ENCODE data around the gene JAKMIP1. TPM values are rescaled to one million over a fixed set of nuclear protein-coding genes. Genes with fewer than 3 reads are reported as not detected.

The JAKMIP1 gene
- total RNA-seq, 1 donor from 2014 or later = not detected

GRCh38 chr4:6124386-6125102 lies 75.8 kb downstream of the JAKMIP1 start:
- Histone ChIP-seq H3K4me3 (ENCODE audit: low read depth, low read length) (no peak overlapping the region), H3K36me3 (ENCODE audit: control insufficient read depth, insufficient read depth, low read length) (no peaks in the 10 kb centered on the region), H3K27me3 (ENCODE audit: control insufficient read depth, insufficient read depth, low read length) (no peaks in the 10 kb centered on the region)
- no peak for DNase-seq (ENCODE audit: low read depth)
- no peak for TF ChIP-seq CTCF (IDR thresholded peaks at IDR 0.05; ENCODE audit: insufficient read depth, low read length, poor library complexity, severe bottlenecking)

GRCh38 chr4:6123976-6124375 lies 76.4 kb downstream of the JAKMIP1 start:
- TF ChIP-seq CTCF (IDR thresholded peaks at IDR 0.05; ENCODE audit: insufficient read depth, low read length, poor library complexity, severe bottlenecking) = no peak
- Histone ChIP-seq H3K4me3 (ENCODE audit: low read depth, low read length) (no peak overlapping the region), H3K36me3 (ENCODE audit: control insufficient read depth, insufficient read depth, low read length) (no peaks in the 10 kb centered on the region), H3K27me3 (ENCODE audit: control insufficient read depth, insufficient read depth, low read length) (no peaks in the 10 kb centered on the region)
- DNase-seq (ENCODE audit: low read depth) = no peak

- no peak for DNase-seq (ENCODE audit: low read depth)
- TF ChIP-seq CTCF (IDR thresholded peaks at IDR 0.05; ENCODE audit: insufficient read depth, low read length, poor library complexity, severe bottlenecking) = no peak
- Histone ChIP-seq H3K4me3 (ENCODE audit: low read depth, low read length) (no peak overlapping the region), H3K36me3 (ENCODE audit: control insufficient read depth, insufficient read depth, low read length) (no peaks in the 10 kb centered on the region), H3K27me3 (ENCODE audit: control insufficient read depth, insufficient read depth, low read length) (no peaks in the 10 kb centered on the region)
Observed at GRCh38 chr4:6123541-6123940, 76.8 kb downstream of the JAKMIP1 start.

- no peaks in the 10 kb centered on the region for H3K36me3 ChIP-seq (ENCODE audit: control insufficient read depth, insufficient read depth, low read length)
- H3K4me3 ChIP-seq (ENCODE audit: low read depth, low read length) = no peak overlapping the region
- no peaks in the 10 kb centered on the region for H3K27me3 ChIP-seq (ENCODE audit: control insufficient read depth, insufficient read depth, low read length)
- no peak for DNase-seq (ENCODE audit: low read depth)
- no peak for TF ChIP-seq CTCF (IDR thresholded peaks at IDR 0.05; ENCODE audit: insufficient read depth, low read length, poor library complexity, severe bottlenecking)
Observed at GRCh38 chr4:6123116-6123515, 77.2 kb downstream of the JAKMIP1 start.

- no peak for TF ChIP-seq CTCF (IDR thresholded peaks at IDR 0.05; ENCODE audit: insufficient read depth, low read length, poor library complexity, severe bottlenecking)
- Histone ChIP-seq H3K27me3 (ENCODE audit: control insufficient read depth, insufficient read depth, low read length) (no peaks in the 10 kb centered on the region), H3K36me3 (ENCODE audit: control insufficient read depth, insufficient read depth, low read length) (no peaks in the 10 kb centered on the region), H3K4me3 (ENCODE audit: low read depth, low read length) (no peak overlapping the region)
- DNase-seq (ENCODE audit: low read depth) = no peak
Observed at GRCh38 chr4:6122496-6122895, 77.9 kb downstream of the JAKMIP1 start.

GRCh38 chr4:6121941-6122340 lies 78.4 kb downstream of the JAKMIP1 start:
- TF ChIP-seq CTCF (IDR thresholded peaks at IDR 0.05; ENCODE audit: insufficient read depth, low read length, poor library complexity, severe bottlenecking) = no peak
- Histone ChIP-seq H3K27me3 (ENCODE audit: control insufficient read depth, insufficient read depth, low read length) (peaks cover under 1% of the 10 kb centered on the region), H3K36me3 (ENCODE audit: control insufficient read depth, insufficient read depth, low read length) (no peaks in the 10 kb centered on the region), H3K4me3 (ENCODE audit: low read depth, low read length) (no peak overlapping the region)
- DNase-seq (ENCODE audit: low read depth) = no peak

Measured in kidney epithelial cell (primary cell).